Activated effector memory CD4-positive, alpha-beta T cell treated with Interleukin-2 at 50 U/mL for 16 hours (primary cell): ENCODE data around the gene LMAN2L.

Experiments
- DNase-seq: peaks from one replicate; pipeline ENCODE4 v3.0.0-alpha.2; 2020

LMAN2L gene

DNA sequence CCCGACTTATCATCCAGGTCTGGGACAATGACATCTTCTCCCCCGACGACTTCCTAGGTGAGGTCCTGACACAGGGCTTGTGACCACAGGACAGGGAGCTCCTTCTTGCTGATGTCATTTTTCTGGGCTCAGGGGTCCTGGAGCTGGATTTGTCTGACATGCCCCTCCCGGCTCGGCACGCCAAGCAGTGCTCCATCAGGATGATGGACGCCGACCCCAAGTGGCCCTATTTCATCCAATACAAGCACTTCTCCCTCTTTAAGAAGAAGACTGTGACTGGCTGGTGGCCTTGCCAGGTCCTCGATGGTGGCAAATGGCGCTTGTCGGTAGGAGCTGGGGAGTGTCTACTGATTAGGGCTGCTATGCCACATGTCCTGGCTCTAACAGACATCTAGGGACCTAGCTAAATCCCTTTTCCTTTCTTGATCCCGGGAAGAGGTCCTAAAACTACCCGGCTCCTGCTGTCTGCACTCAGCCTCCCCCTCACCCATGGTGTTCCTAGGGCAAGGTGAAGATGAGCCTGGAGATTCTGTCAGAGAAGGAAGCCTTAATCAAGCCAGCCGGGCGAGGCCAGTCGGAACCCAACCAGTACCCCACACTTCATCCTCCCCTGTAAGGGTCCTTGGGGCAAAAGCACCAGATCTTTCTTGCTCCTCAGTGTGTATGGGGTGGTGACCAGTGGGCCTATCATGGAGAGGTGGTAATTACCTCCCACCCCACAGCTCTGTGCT, 36.7 kb downstream of the LMAN2L start:
- DNase-seq: no peak

DNA sequence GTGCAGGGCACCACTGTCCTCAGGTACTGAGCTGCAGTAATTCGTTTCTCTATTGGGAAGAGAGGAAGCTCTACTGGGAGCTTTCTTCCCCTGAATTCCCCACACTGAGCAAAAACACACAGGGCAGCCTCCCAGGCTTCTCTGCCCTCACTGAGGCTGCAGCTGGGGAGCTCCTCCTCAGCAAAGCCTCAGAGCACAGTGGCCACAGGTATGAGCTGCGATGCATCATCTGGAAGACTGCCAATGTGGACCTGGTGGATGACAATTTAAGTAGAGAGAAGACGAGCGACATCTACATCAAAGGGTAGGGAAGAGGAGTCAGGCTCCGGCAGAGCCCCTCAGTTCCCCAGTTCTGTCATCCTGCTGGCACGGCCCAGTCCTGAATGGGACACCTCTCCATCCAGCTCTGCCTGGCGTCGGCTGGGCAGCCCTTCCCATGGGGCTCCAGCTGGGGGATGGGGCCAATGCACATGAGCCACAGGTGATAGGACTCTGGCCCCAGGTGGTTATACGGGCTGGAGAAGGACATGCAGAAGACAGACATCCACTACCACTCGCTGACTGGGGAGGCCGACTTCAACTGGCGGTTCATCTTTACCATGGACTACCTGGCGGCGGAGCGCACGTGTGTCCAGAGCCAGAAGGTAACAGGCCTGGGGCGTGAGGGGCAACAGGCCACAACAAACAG, 37.6 kb downstream of the LMAN2L start:
- no peak for DNase-seq

DNA sequence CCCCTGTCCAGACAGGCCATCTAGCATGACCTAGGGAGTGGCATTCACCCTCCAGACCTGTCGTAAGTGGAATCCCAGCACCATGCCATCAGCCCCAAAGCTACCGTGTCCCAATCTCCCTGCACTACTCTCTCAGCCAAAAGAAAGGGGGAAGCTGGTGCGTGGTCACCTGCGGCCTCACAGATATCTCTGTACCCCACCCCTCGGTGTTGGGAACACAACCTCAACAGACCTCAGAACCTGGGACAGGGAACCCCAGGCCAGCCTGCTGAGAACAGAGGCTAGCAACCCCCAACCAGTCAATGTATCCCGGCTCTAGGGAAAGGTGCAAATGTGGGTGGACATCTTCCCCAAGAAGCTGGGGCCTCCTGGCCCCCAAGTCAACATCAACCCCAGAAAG, 38.2 kb downstream of the LMAN2L start:
- no peak for DNase-seq

DNA sequence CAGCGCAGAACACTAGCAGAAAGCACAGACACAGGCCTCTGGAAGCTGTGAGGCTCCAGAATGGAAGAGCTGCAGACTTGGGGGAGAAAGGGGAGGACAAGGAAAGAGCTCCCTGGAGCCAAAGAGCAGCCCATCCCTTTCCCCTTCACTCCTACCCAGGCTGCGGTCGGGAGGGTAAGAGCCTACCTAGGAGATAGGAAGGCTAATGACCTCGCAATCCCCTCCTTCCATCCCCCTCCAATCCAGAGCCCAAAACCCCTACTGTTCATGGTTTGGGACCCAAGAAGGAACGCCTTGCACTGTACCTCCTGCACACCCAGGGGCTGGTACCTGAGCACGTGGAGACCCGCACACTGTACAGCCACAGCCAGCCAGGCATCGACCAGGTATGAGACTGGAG, 39.8 kb downstream of the LMAN2L start:
- DNase-seq: no peak

DNA sequence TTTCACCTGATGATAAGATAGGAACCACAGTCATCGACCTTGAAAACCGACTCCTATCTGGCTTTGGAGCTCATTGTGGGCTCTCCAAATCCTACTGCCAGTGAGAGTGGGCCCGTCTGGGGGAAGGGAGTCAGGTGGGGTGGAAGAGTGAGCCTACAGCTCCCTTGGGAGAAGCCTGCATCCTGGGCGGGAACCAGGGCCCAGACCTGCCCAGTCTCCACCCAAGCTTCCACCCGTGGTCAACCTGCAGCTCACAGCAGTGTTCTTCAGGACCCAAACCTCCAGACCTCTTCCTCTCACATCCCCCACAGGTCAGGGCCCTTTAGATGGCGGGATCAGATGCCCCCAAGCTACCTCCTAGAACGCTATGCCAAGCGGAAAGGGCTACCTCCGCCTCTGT, 40.2 kb downstream of the LMAN2L start:
- no peak for DNase-seq

DNA sequence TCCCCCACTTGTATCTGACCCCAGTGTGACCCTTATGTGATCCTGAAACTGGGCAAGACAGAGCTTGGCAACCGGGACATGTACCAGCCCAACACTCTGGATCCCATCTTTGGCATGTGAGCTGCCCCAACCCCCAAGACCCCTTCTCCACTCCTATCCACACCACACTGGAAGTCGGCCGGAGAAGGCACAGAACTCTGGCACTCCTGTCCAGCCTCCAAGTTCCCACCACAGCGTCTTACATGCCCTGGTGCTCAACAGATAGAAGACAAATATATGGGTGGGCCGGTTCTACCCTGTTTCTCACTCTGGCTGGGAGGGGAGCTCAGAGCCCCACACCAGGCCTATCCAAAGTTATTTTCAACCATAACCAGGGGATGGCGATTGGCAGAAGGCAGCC, 40.8 kb downstream of the LMAN2L start:
- DNase-seq: no peak

DNA sequence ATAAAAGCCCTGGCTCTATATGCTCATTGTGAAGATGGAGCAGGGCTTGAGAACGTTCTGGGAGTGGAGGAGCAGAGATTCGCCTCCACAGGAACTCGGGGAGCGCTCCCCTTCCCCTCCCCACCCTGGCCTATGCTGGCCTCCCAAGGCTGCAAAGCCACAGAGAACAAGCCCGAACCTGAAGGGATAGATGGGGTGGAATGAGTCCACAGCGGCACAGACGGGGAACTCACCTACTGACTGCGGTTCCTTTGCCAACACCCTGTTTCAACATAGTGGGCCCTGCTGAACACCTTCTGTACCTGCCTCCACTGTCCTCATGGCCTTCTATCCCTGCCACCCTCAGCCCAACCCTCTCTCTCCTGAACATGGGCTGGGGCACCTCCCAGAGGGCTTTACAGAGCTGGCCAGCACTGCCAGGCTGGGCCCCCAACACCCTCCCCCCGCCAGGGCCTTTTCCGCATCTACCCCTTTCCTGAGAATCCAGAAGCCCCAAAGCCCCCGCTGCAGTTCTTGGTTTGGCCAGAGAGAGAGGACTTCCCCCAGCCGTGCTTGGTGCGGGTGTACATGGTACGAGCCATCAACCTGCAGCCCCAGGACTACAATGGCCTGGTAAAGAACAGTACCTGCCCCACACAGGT, 41.5 kb downstream of the LMAN2L start:
- no peak for DNase-seq

DNA sequence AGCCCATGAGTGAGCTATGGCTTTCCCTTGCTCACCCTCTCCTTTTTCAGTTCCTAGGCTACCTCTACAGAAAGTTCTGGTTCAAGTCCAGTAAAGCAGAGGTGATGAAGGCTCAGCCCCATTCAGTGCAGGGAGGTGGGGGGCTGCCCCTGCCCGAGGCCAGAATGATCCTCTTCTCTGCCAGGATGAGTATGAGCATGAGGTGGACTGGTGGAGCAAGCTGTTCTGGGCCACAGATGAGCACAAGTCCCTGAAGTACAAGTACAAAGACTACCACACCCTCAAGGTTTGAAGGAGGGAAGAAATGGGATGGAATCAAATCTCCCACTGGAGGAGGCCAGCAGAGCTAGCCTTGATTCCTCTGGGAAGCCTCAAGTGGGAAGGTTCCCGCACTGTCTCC, 42.4 kb downstream of the LMAN2L start:
- no peak for DNase-seq

DNA sequence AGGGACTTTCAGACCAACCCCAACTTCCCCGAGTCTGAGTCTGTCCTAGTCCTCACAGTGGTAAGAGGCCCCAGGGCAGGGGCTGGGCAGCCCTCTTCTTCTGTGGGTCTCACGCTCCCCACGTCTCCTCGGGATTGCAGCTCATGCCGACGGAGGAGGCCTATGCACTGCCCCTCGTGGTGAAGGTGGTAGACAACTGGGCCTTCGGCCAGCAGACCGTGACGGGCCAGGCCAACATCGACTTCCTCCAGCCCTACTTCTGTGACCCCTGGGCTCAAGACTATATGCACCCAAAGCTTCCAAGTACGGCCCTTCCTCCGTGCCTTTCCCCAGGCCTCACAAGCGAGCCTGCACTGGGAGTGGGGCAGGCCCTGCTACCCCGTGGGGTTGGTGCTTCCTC, 44.3 kb downstream of the LMAN2L start:
- no peak for DNase-seq

DNA sequence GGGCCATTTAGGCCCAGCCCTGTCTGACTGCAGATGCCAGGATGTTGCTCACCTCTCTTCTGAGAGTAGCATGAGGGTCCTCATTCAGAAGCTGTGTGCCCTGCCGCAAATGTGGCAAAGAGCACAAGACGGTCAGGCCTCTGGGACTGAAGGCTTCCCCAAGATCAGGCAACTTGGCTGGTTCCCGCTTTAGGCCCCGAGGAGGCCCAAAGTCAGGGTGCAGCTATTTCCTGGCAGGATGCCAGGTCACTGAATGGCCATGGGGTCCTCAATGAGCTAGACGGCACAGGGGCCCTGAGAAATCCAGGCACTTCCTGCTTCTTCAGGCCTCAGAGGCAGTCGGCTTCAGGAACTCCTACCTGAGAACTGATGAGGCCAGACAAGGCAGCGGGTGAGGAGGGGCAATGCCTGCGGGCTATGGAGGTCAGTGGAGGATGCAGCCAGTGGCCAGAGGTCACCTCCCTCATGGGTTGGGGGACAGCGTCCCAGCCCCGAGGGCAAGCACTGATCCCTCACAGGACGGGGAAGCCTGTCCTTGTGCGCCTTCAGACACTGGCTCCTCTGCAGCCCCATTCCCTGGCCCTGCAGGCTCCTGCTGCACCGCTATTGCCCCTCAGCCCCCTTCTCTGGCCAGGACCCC, 44.9 kb downstream of the LMAN2L start:
- DNase-seq: no peak

DNA sequence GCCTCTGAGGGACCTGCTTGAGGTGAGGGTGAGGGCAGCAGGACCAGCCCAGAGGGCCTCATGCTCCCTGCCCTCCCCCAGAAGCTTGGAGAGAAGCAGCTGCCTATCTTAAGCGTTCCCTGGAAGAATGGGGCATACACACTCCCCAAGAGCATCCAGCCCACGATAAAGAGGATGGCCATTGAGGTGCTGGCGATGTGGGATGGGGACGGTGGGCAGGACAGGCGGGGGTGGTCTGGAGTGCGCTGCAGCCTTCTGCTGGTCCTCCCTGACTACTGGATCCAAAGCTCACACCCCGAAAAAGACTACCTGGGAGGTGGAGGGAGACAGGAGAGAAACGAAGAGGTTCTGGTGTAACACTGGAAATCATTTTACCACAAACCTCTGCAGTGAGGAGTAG, 45.6 kb downstream of the LMAN2L start:
- no peak for DNase-seq

DNA sequence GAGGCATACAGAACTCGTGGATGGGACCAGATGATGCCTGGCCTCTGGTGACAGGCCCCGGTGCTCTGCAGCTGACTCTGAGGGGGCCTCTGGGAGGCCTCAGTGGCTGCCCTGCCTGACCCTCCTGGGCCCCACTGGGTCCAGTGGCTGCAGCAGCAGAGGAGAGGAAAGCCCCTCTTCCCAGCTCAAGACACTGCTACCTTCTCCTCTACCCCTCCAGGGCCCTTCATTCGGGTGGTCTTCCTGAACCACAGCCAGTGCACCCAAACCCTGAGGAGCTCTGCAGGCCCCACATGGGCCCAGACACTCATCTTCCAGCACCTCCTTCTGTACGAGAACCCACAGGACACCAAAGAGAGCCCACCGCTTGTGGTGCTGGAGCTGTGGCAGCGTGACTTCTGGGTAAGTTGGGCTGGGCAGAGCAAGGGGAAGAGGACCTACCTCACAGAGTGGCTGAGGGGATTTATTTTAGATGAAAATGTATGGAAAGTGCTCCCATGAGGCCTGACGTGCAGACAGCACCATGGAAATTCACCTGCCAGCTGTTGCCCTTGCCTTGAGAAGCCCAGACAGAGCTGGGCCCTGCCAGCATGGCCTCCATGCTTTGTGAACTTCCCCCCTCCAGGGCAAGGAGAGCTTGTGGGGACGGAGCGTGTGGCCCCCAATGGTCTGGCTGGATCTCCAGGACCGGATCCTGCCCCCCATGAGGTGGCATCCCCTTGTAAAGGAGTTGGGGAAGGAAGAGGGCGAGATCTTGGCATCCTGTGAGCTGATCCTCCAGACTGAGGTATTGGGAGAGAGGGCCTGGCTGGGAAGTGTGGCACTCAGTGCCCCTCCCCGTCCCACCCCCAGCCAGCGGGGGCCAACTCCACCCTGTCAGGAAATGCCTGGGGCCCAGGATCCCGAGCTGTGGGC, 46.3 kb downstream of the LMAN2L start:
- DNase-seq: no peak

DNA sequence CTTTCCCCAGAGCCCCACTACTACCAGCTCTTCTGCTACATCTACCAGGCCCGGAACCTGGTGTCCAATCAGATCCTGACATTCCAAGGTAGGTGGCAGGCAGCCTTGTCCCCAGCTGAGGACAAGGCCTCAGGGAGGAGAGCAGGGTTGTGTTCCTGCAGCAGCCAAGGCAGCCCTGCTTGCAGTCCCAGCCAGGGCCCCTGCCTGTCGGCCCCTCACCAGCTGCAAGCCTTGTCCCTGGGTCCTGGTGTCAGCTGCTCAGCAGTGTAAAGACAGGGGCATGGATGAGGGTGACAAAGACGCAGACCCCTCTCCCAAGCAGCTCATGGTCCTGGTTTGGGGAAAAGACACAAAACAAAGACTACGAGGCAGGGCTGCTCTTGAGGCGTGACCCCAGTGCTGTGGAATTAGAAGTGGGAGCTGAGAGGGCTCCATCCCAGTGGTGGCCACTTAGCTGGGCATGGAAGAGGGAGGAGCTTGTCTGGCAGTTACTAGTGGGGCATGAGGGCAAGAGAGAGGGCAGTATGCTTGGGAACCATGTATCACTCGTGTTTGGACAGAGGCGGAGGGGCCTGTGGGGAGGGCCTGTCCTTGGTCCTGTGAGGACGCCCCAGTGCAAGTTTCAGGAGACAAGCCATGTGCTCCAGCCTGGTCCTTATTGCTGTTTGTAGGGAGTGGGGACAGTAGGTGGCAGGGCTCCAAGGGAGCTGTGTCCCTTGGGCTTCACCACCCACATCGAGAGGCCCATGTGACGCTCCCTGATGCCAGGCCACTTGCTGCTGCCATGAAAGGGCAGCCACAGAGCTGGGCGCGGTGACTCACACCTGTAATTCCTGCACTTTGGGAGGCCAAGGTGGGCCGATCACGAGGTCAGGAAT, 47.5 kb downstream of the LMAN2L start:
- no peak for DNase-seq

DNA sequence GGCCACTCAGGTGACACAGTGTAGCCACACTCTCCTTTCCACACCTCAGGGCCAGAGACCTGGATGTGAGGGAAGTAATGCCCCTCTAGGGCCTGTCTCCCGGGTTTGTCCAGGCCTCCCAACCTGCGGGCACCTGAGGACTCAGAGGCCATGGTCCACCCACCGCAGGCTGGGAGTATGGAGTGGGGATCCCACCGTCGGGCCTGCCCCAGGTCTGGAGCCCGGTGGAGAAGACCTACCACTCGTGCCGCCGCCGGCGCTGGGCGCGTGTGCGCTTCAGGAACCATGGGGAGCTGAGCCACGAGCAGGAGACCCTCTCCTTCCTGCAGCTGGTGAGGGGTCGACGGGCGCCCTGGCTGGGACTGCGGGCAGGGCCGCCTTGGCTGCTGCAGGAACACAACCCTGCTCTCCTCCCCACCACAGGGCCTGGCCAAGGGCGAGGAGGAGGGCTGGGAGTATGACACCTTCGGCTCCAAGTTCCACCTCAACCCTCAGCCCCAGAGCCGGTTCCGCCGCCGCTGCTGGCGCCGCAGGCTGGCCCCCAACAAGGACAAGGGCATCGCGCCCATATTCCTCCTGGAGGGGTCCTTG, 48.7 kb downstream of the LMAN2L start:
- DNase-seq: no peak

DNA sequence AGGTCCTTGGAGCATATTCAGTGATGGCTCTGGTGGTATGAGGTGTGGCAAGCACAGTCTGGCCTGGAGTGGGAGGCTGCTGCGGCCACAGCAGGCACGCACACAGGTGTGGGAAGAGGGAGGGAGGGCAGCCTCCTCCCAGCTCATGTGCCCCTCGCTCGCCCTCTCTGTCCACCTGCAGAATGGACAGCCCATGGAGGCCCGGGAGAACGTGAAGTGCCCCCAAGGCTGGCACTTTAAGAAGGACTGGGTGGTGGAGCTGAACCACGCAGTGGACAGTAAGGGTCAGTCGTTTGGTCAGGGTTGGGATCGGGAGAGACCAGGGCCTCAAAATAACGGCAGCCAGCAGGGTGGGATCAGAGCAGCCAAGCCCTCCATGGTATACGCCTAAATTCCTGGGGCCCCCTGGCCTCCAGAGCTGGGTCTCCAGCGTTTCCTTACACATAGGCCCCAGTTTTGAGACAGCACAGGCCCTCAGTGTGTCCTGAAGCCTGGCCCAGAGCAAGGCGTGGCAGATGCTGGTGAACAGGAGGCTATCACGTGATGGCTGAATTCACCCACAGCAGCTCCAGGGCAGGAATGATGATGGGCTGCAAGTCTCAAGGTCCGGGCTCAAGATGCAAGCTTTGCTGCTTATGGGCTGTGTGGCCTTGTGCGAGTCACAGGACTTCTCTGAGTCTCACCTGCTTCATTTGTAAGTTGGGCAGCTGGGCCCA, 49.4 kb downstream of the LMAN2L start:
- no peak for DNase-seq

DNA sequence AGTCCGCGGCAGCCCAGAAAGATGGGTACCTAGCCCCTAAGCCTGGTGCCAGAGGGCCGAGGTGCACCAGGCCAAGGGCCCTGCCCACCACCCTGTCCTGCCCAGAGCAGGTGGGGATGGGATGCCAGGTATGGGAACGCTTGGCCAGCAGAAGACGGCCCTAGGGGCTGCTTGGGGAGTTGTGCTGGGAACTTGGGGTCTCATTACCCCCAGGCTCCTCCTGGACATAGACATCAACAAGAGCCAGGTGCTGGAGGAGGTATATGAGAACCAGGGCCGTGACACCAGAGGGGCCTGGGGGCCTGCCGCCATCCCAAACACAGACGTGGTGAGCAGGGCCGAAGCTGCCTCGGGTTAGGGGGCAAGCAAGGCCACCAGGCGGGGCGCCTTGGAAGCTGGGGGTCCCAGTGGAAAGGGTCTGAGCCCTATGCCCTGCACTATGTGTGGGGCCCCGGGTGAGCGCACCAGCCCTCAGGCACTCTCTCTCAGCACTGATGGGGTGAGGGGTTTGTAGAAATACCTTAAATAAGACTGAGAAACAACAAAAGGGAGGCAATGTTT, 50.4 kb downstream of the LMAN2L start:
- no peak for DNase-seq

DNA sequence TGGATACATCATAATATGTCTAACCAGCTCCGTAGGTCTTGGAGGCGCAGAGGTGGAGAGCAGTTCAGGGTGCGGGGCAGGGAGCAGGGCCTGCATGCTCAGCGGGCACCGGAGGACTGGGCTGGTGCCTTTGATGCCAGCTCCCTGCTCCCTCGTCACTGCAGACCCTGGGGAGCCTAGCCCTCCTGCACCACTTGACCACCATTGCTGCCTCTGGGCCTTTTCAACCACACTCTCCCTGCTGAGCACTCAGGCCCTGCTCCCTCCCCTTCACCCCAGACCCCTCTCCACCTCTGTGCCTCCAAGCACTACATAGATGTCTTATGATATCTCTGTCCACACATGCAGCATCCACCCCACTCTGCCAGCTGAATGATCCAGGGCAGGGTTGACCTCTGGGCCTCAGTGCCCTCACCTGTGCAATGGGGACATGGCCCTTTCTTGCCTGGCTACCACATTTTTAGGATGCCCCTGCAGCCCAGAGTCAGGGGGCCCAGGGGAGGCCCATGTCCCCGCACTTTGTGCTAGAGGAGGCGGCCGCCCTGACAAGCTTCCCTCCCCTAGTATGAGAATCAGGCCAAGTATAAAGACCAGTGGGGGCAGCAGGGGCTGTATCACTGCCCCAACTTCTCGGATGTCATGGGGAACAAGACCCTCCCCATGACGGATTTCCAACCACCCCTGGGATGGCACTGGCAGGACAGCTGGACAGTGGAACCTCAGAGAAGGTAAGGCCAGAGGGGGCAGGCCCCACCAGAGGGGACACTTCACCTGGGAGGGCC, 51.0 kb downstream of the LMAN2L start:
- no peak for DNase-seq

DNA sequence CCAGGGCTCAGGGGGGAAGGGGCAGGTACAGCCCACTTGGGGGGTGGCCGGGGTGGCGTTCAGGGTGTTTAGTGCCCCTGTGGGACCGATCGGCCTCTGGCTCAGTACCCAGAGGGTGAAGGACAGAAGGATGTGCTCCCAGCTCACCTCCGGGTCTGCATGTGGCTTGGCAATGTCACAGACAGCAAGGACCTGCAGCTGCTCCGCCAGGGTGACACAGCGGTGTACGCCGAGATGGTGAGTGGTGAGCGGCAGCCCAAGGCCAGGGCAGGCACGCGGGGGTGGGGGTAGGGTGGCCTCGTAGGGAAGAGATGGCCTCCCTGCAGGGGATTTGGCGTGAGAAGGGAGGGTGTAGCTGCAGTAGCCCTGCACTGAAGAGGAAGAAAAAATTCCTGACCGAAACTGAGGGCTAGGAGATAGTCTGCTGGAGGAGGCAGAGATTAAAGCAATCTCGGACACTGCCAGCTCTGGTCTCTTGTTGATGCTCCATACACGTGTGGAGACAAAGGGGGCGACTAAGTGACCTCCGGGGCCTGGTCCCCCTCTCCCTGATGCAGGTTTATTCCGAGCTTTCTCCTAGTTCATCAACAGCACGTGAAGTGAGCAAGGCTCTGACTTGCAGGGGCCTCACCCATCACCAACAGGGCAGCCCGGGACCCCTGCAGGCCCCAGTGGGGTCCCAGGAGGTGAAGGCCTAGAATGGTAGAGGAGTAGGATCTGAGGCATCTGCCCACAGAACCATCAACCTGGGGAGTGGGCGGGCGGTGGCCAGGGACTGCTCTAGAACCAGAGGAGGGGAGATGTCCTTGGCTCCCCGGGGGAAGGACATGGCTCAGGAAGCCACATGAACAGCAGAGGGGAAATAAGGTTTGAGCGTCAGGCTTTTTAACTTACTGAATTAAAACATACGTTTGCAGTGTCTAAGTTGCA, 51.9 kb downstream of the LMAN2L start:
- DNase-seq: no peak
